ACC112 (cell line): ENCODE results near the gene BOLL.

Experiments
- H2AFZ ChIP-seq: fragments of 200-600 bp; sonication (generic); one replicate; pipeline ENCODE4 v1.6.0; 2017; ENCODE audit warnings: antibody characterized with exemption, low read length; ENCODE audit not compliant: unreplicated experiment
- H3K27ac ChIP-seq: fragments of 200-600 bp; sonication (generic); 2 replicates; pipeline ENCODE4 v1.5.1; 2014; ENCODE audit warnings: low read depth, mild to moderate bottlenecking, antibody characterized with exemption, low read length, moderate library complexity
- H3K27me3 ChIP-seq: fragments of 200-600 bp; sonication (generic); 2 replicates; pipeline ENCODE4 v1.6.1; 2014; ENCODE audit warnings: mild to moderate bottlenecking, antibody characterized with exemption, low read length, moderate library complexity, mixed read lengths; ENCODE audit not compliant: insufficient read depth
- H3K36me3 ChIP-seq: fragments of 200-600 bp; sonication (generic); 2 replicates; pipeline ENCODE4 v1.6.1; 2016; ENCODE audit warnings: mild to moderate bottlenecking, antibody characterized with exemption, low read length, moderate library complexity, mixed read lengths; ENCODE audit not compliant: insufficient read depth
- H3K4me1 ChIP-seq: fragments of 200-600 bp; sonication (generic); one replicate; pipeline ENCODE4 v1.6.1; 2016; ENCODE audit warnings: low read length, mixed read lengths; ENCODE audit not compliant: insufficient read depth, unreplicated experiment, control insufficient read depth
- H3K4me3 ChIP-seq: fragments of 200-600 bp; sonication (generic); 2 replicates; pipeline ENCODE4 v1.5.1; 2014; ENCODE audit warnings: mild to moderate bottlenecking, low read depth, low read length
- H3K79me2 ChIP-seq: fragments of 200-600 bp; sonication (generic); one replicate; pipeline ENCODE4 v1.6.0; 2016; ENCODE audit warnings: low read length; ENCODE audit not compliant: control insufficient read depth, unreplicated experiment, insufficient read depth

BOLL gene

GRCh38 chr2:197810016-197810415 is 24.9 kb upstream of the BOLL start:
- H3K27ac ChIP-seq = no peak overlapping the region

DNA sequence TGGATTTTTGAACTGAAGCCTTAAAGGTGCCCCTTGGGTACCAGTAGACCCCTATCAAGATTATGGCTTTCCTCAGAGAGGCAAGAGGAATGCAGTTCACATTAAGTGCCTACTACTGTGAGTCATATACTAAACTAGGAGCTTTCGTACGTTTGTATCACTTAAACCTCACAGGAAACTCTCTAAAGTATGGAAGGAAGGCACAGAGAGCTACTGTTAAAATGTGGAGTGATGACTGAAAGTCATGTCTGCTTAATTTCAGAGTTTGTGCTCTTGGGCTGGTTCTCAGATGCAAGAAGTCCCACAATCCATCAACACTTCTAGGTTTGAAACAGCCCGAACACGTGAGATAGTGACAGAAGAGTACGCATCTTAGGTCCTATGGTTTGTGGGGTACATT is 23.9 kb upstream of the BOLL start:
- no peaks in the 10 kb centered on the region for H3K79me2 ChIP-seq
- H3K27ac ChIP-seq = no peak overlapping the region
- no peaks in the 10 kb centered on the region for H3K36me3 ChIP-seq
- peaks cover 1% of the 10 kb centered on the region for H3K4me1 ChIP-seq
- no peak overlapping the region for H3K4me3 ChIP-seq
- peaks cover 6% of the 10 kb centered on the region for H3K27me3 ChIP-seq
- H2AFZ ChIP-seq = no peak overlapping the region

More at GRCh38 chr2:197810016-197810415, 24.9 kb upstream of the BOLL start:
- no peak overlapping the region for H3K4me3 ChIP-seq
- peaks cover 5% of the 10 kb centered on the region for H3K27me3 ChIP-seq
- no peaks in the 10 kb centered on the region for H3K79me2 ChIP-seq
- H3K36me3 ChIP-seq = no peaks in the 10 kb centered on the region
- no peak overlapping the region for H2AFZ ChIP-seq
- no peaks in the 10 kb centered on the region for H3K4me1 ChIP-seq

DNA sequence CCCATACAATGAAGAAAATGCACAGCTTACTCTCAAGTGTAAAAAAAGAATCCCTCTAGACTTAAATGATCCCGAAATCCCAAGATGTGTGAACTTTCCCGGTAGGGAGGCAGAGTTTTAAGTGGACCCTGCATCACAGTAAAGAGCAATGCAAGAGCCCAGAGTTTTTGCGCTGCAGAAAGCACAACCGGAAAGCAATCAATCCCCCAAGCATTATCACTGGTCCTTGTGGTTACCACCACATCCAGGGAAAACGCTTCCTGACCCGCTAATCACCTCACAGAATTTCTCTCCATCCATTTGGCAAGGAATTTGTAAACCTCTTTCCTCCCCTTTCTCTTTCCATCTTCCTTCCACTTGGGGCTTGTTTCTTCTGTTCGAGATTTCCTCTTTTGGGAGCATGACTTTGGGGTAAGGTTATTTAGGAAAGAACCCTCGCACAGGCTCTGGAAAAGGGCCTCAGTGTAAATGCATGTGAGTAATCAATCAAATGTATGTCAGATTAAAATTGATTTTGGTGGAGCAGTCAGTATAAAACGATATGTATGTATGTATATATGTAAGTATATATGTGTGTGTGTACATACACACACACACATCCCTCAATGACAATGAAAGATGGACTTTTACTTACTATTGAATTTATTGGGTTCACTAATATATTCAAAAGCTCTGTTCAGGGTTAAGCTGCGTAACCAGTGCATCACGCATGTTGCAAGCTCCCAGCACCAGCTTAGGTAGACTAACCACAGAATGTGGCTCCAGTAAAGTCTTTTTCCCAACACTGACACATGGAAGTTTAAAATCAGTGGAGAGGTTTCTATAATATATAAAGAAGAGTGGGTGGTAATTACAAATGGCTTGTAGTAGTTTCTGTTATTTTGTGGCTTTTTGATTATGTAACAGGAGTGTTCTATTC is 20.9 kb upstream of the BOLL start:
- H3K4me1 ChIP-seq = peaks cover 5% of the 10 kb centered on the region
- no peak overlapping the region for H2AFZ ChIP-seq
- H3K27me3 ChIP-seq = peaks cover 6% of the 10 kb centered on the region
- no peaks in the 10 kb centered on the region for H3K79me2 ChIP-seq
- no peak overlapping the region for H3K27ac ChIP-seq
- H3K36me3 ChIP-seq = no peaks in the 10 kb centered on the region
- H3K4me3 ChIP-seq = peak overlapping the region; percentile 78

DNA sequence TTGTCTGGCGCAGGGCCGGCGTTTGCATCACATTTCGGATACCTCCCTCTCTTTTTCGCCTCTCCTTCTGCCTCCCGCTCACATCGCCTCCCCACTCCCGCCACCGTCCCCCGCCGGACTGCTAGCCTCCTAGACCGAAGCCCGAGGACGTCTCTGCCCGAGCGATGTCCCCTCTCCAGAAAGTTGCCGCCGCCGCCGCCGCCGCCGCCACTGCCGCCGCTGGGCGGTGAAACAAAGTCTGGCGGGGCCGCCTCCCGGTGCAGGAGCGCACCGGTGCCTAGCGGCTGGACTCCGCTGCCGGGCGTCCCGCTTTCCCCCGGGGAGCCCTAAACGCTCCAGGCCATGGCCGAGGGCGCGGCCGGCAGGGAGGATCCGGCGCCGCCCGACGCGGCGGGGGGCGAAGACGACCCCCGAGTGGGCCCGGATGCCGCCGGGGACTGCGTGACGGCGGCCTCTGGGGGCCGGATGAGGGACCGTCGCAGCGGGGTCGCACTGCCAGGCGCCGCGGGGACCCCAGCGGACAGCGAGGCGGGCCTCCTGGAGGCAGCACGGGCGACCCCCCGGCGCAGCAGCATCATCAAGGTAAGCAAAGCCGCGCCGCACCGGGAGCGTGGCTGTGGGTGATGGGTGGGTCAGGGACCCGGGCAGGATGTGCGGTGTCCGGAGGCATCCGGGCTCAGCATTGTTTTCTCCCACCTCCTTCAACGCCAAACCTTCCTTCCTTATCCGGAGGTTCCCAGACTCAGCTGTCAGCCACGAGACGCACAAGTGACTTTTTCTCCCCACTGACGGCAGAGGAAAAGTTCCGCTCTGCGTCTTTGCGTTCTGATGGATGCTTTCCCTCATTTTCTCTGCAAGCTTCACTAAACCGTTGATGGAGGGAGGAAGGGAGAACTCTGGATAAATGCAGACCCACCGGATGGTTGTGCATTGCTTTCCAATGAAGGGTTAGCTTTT is 19.9 kb upstream of the BOLL start:
- no peaks in the 10 kb centered on the region for H3K36me3 ChIP-seq
- H3K4me1 ChIP-seq = peaks cover 5% of the 10 kb centered on the region
- H3K27me3 ChIP-seq = peaks cover 6% of the 10 kb centered on the region
- H3K4me3 ChIP-seq = peak overlapping the region; percentile 78
- peak overlapping the region; percentile 89 for H2AFZ ChIP-seq
- no peak overlapping the region for H3K27ac ChIP-seq
- H3K79me2 ChIP-seq = no peaks in the 10 kb centered on the region

DNA sequence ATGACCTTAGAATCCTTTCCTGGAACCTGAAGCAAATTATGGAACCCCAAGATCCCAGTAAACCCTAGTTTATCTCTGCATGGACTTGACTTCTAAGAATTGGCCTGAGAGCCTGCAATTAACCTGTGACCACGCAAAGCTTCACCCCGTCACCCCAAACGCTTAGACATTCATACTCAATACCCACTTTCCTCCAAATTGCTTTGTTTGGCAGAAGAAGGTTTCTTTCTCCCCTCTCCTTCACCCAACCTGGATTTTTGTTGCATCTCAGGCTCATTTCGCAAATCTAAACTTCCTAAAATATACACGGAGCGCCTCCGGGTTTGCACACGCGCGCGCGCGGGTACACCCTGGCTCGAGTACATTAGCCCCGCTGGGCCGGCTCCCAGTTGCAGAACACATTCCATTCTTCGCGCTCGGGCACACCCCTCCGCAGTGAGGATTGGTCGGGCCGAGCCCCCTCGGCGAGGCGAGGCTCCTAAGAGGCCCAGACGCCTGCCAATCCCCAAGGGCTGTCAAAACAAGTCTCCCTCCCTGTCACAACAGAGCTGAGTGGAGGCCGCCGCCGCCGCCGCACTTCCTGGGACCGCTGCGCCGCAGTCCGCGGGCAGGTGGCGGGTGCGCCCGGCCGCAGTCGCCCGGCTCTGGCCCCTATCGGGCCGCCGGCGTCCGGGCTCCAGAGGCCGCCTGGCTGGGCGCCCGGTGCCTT is 19.1 kb upstream of the BOLL start, which contains the start of gene PLCL1:
PLCL1 (plus strand) TSS at position 545 of the 709 bp plus-strand sequence.
- no peak within 1 kb of the TSS for H3K27ac ChIP-seq
- H3K4me3 ChIP-seq = peak within 1 kb of the TSS; percentile 78
- peak within 1 kb of the TSS; percentile 89 for H2AFZ ChIP-seq
- H3K36me3 ChIP-seq = no peaks in the 10 kb centered on the region
- peaks cover 6% of the 10 kb centered on the region for H3K27me3 ChIP-seq
- no peaks in the 10 kb centered on the region for H3K79me2 ChIP-seq
- H3K4me1 ChIP-seq = peaks cover 5% of the 10 kb centered on the region

- Histone ChIP-seq H2AFZ (no peak overlapping the region), H3K27me3 (peaks cover 6% of the 10 kb centered on the region), H3K4me3 (no peak overlapping the region), H3K4me1 (peaks cover 5% of the 10 kb centered on the region), H3K27ac (no peak overlapping the region), H3K79me2 (no peaks in the 10 kb centered on the region), H3K36me3 (no peaks in the 10 kb centered on the region)
Observed at GRCh38 chr2:197803033-197803444, 17.9 kb upstream of the BOLL start.

- peaks cover 5% of the 10 kb centered on the region for H3K4me1 ChIP-seq
- no peak overlapping the region for H3K4me3 ChIP-seq
- peaks cover 6% of the 10 kb centered on the region for H3K27me3 ChIP-seq
- no peaks in the 10 kb centered on the region for H3K79me2 ChIP-seq
- H3K36me3 ChIP-seq = no peaks in the 10 kb centered on the region
- no peak overlapping the region for H2AFZ ChIP-seq
- no peak overlapping the region for H3K27ac ChIP-seq
Observed at GRCh38 chr2:197801033-197801432, 15.9 kb upstream of the BOLL start.

DNA sequence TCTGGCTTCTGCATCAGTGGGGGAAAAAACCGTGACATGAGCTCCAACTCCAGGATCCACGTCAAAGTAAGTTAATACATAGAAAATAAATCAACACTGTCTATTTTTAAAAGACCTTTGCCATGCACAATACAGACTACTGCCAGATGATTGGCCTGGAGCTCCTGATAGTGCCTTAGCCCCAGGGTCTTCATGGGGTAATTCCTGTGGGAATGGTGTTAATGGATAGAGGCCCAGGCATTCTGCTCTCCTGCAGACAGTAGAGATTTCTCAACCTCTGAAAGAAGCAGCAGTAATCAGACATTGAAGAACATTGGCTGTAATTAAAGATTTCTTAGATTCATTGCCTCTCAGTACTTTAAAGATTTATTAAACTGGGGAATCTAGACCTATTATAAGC is 15.0 kb upstream of the BOLL start:
- H3K27ac ChIP-seq = no peak overlapping the region
- H3K4me1 ChIP-seq = peaks cover 5% of the 10 kb centered on the region
- H2AFZ ChIP-seq = no peak overlapping the region
- H3K36me3 ChIP-seq = no peaks in the 10 kb centered on the region
- H3K27me3 ChIP-seq = peaks cover 4% of the 10 kb centered on the region; the same call in 1 of the 2 replicates
- no peaks in the 10 kb centered on the region for H3K79me2 ChIP-seq
- H3K4me3 ChIP-seq = no peak overlapping the region

DNA sequence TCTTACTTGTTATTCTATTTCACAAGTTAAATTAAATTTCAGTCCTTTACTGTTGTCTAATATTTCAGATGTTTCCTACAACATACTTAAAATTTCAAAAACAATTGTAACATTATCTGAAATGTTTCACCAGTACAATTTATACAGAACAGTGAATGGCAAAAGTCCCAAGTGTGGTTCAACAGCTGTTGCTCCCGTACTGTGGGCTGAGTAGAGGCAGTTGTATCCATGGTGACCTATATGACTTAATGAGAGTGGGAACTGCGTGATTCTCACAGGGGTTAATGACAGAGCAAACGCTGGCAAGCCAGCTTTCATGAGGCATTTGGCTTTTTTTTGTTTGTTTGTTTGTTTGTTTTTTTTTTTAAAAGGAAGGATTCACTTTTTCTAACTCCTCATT is 13.9 kb upstream of the BOLL start:
- H2AFZ ChIP-seq = no peak overlapping the region
- no peak overlapping the region for H3K27ac ChIP-seq

GRCh38 chr2:197798187-197798586 is 13.1 kb upstream of the BOLL start:
- H3K79me2 ChIP-seq = no peaks in the 10 kb centered on the region
- no peak overlapping the region for H3K27ac ChIP-seq
- no peaks in the 10 kb centered on the region for H3K36me3 ChIP-seq
- no peak overlapping the region for H2AFZ ChIP-seq
- H3K27me3 ChIP-seq = peaks cover 14% of the 10 kb centered on the region
- H3K4me1 ChIP-seq = no peaks in the 10 kb centered on the region
- no peak overlapping the region for H3K4me3 ChIP-seq

More for the DNA sequence above, 13.9 kb upstream of the BOLL start:
- Histone ChIP-seq H3K36me3 (no peaks in the 10 kb centered on the region), H3K27me3 (0 out of 2 replicates have a peak, but pooled peaks cover 8% of the 10 kb centered on the region), H3K79me2 (no peaks in the 10 kb centered on the region), H3K4me1 (peaks cover 3% of the 10 kb centered on the region), H3K4me3 (no peak overlapping the region)
